ENCODE data around the gene TRPV6. TPM values are rescaled to one million over a fixed set of nuclear protein-coding genes. Genes with fewer than 3 reads are reported as not detected.

TRPV6 gene
- polyA plus RNA-seq, 3 donors: 0.44 TPM; not detected in 2

DNA sequence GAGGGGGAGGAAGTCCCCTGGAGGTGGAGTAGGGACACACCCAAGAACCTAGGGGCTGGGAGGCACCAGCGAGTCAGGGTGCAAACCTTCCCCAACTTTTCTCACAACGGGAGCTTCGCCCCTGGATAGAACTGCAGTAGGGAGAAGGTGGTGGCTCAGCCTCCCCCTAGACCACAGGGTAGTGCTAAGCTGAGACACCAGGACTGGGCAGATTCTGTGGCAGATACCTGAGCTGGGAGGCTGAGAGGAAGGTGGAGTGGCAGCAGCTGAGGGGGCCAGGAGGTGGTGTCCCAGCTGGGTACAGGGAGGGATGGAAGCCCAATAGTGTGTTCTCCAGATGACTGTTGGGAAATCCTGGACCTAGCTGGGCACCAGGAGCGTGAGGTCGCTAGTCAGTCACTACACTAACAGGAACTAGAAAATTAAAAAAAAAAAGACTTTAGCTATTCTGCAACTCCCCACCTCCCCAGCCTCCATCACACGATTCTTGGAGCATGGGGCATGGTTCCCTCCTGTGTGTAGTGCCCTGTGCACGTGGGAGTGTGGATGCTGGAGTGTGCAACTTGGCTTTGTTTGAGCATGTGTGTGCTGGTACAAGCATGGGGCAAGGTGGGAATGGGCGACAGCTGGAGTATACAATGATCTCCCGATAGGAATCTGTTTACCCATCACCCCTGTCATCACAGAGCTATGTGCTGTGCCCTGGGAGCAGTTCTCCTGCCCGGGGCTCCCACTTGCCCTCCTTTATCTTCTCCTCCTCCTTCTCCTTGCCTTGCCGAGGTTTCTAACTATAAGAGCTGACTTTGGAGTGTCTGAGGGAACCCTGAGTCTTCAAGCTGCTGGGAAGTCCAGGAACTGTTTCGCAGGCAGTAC is 8.8 kb upstream of the TRPV6 start:
- TF ChIP-seq, protein P1, sequence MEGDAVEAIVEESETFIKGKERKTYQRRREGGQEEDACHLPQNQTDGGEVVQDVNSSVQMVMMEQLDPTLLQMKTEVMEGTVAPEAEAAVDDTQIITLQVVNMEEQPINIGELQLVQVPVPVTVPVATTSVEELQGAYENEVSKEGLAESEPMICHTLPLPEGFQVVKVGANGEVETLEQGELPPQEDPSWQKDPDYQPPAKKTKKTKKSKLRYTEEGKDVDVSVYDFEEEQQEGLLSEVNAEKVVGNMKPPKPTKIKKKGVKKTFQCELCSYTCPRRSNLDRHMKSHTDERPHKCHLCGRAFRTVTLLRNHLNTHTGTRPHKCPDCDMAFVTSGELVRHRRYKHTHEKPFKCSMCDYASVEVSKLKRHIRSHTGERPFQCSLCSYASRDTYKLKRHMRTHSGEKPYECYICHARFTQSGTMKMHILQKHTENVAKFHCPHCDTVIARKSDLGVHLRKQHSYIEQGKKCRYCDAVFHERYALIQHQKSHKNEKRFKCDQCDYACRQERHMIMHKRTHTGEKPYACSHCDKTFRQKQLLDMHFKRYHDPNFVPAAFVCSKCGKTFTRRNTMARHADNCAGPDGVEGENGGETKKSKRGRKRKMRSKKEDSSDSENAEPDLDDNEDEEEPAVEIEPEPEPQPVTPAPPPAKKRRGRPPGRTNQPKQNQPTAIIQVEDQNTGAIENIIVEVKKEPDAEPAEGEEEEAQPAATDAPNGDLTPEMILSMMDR (IDR thresholded peaks at IDR 0.05): no peak
- no peak for DNase-seq
- H3K36me3 ChIP-seq (replicated peaks in 1 of 2; ENCODE audit: control insufficient read depth in 1 of 2, insufficient read depth in 2 of 2, low read length in 2 of 2): no peaks in the 10 kb centered on the region
- peak overlapping the region in 3 of 7 donors; percentile 5 to 65 (median 56) for H3K27ac Mint-ChIP-seq
- H3K27me3 Mint-ChIP-seq (ENCODE audit: low read depth in 3 of 3): peaks cover 4 to 5% (median 4%) of the 10 kb centered on the region in 3 donors
- H3K4me3 ChIP-seq (replicated peaks in 1 of 3; ENCODE audit: low read depth in 2 of 3, low read length in 3 of 3): no peak overlapping the region
- H3K27ac ChIP-seq (ENCODE audit: low read depth in 1 of 2, low read length in 2 of 2): no peak overlapping the region
- H3K9me3 ChIP-seq (replicated peaks in 1 of 2; ENCODE audit: control insufficient read depth in 1 of 2, insufficient read depth in 1 of 2, low read length in 2 of 2): no peaks in the 10 kb centered on the region
- H4K20me1 ChIP-seq (ENCODE audit: insufficient read depth, low read length): no peaks in the 10 kb centered on the region
- no peak overlapping the region for H3K4me2 ChIP-seq (replicated peaks; ENCODE audit: extremely low read depth, low read length, poor library complexity, severe bottlenecking)
- intact Hi-C loops (cut with micrococcal nuclease): no loop called here
- H3K27me3 ChIP-seq (ENCODE audit: control insufficient read depth in 2 of 2, insufficient read depth in 2 of 2, low read length in 2 of 2): no peaks in the 10 kb centered on the region
- WGBS (ENCODE audit: insufficient coverage): 90% methylated on average over 3 of the region's 12 CpGs
- H3K36me3 Mint-ChIP-seq: no peaks in the 10 kb centered on the region
- peaks cover 5% of the 10 kb centered on the region for H3K4me1 Mint-ChIP-seq
- H3K9me3 Mint-ChIP-seq: peaks cover 0 to 1% (median 0%) of the 10 kb centered on the region in 7 donors
- H3K79me2 ChIP-seq (ENCODE audit: insufficient read depth, low read length): no peaks in the 10 kb centered on the region
- H2AFZ ChIP-seq (ENCODE audit: insufficient read depth, low read depth, low read length, poor library complexity, severe bottlenecking): no peak overlapping the region
- no peaks in the 10 kb centered on the region for H3K4me1 ChIP-seq (ENCODE audit: control insufficient read depth in 1 of 2, insufficient read depth in 2 of 2, low read length in 2 of 2)
- H3K4me3 Mint-ChIP-seq: no peak overlapping the region
- H3K9ac ChIP-seq (ENCODE audit: insufficient read depth, low read length, poor library complexity, severe bottlenecking): no peak overlapping the region

DNA sequence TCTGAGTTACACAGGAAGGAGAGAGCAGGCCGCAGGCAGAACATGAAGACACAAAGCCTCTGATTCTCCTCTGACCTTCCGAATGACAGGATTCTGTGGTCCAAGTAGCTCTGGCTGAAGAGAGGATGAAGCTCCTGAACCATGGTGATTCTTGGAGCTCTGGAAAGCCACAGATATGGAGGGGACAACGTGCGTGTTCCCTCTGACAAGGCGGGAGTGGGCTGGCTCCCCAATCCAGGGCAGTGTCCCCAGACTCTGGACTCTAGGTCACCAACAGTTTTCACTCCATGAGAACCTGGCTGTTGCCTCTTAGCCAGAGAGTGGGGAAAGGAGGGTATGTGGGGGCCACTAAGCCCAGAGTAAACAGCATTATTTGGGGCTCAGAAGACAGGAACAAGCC is 7.4 kb upstream of the TRPV6 start:
- no peak overlapping the region for H3K4me3 ChIP-seq (replicated peaks in 1 of 3; ENCODE audit: low read depth in 2 of 3, low read length in 3 of 3)
- Mint-ChIP-seq H3K27ac (no peak overlapping the region), H3K4me3 (no peak overlapping the region), H3K4me1 (peaks cover 5% of the 10 kb centered on the region), H3K36me3 (no peaks in the 10 kb centered on the region), H3K27me3 (ENCODE audit: low read depth in 3 of 3) (peaks cover 2 to 7% (median 3%) of the 10 kb centered on the region in 3 donors), H3K9me3 (peaks cover 0 to 1% (median 0%) of the 10 kb centered on the region in 7 donors)
- H3K36me3 ChIP-seq (replicated peaks in 1 of 2; ENCODE audit: control insufficient read depth in 1 of 2, insufficient read depth in 2 of 2, low read length in 2 of 2): no peaks in the 10 kb centered on the region
- 90% methylated on average over 2 of the region's 5 CpGs for WGBS (ENCODE audit: insufficient coverage)
- TF ChIP-seq, protein P1 (IDR thresholded peaks at IDR 0.05): no peak
- H3K27ac ChIP-seq (ENCODE audit: low read depth in 1 of 2, low read length in 2 of 2): no peak overlapping the region
- H3K4me2 ChIP-seq (replicated peaks; ENCODE audit: extremely low read depth, low read length, poor library complexity, severe bottlenecking): no peak overlapping the region
- H3K4me1 ChIP-seq (ENCODE audit: control insufficient read depth in 1 of 2, insufficient read depth in 2 of 2, low read length in 2 of 2): no peaks in the 10 kb centered on the region
- no peaks in the 10 kb centered on the region for H4K20me1 ChIP-seq (ENCODE audit: insufficient read depth, low read length)
- H3K27me3 ChIP-seq (ENCODE audit: control insufficient read depth in 2 of 2, insufficient read depth in 2 of 2, low read length in 2 of 2): no peaks in the 10 kb centered on the region
- H2AFZ ChIP-seq (ENCODE audit: insufficient read depth, low read depth, low read length, poor library complexity, severe bottlenecking): no peak overlapping the region
- no peaks in the 10 kb centered on the region for H3K9me3 ChIP-seq (replicated peaks in 1 of 2; ENCODE audit: control insufficient read depth in 1 of 2, insufficient read depth in 1 of 2, low read length in 2 of 2)
- no peaks in the 10 kb centered on the region for H3K79me2 ChIP-seq (ENCODE audit: insufficient read depth, low read length)
- intact Hi-C loops (cut with micrococcal nuclease): no loop called here
- DNase-seq: no peak
- H3K9ac ChIP-seq (ENCODE audit: insufficient read depth, low read length, poor library complexity, severe bottlenecking): no peak overlapping the region

Measured in CD14-positive monocyte (primary cell).